Fibroblast of lung (primary cell): ENCODE data around the gene LPP.

Source experiments
- CTCF ChIP-seq, 2 donors: IDR thresholded peaks in 1 of 2; conservative IDR thresholded peaks in 1 of 2; 1 replicate in 1 of 2; 2 replicates in 1 of 2; pipeline ENCODE4 v1.5.1; 2011 to 2012; ENCODE audit warnings: low read length in 2 of 2, control low read depth in 1 of 2, inconsistent platforms in 1 of 2, low read depth in 1 of 2, mild to moderate bottlenecking in 1 of 2
- EZH2 ChIP-seq: IDR thresholded peaks from 2 replicates; pipeline ENCODE4 v1.5.1; 2012; ENCODE audit warnings: low read length, control low read depth, mild to moderate bottlenecking; ENCODE audit errors: missing control alignments

GRCh38 chr3:188248036-188248561, 94.1 kb downstream of the LPP start:
- no peak for TF ChIP-seq EZH2
- no peak for TF ChIP-seq CTCF (conservative IDR thresholded peaks at IDR 0.05 in 1 of 2, IDR thresholded peaks at IDR 0.05 in 1 of 2; ENCODE audit: low read depth in 1 of 2, low read length in 2 of 2)
